Thoracic aorta (tissue), 2 donors: Measurements from ENCODE around the gene UBA1. TPM values are rescaled to one million over a fixed set of nuclear protein-coding genes. Genes with fewer than 3 reads are reported as not detected.

Experiments used
- ATAC-seq: fragments of 150-250 bp; one replicate; pipeline ENCODE4 v1.8.0; 2017; ENCODE audit warnings: low read depth; ENCODE audit not compliant: insufficient number of reproducible peaks, low FRiP score
- DNase-seq: peaks from one replicate; pipeline ENCODE4 v3.0.0-alpha.2; 2020; ENCODE audit warnings: low spot score
- H3K27ac ChIP-seq, 2 donors: fragments of 200-600 bp; sonication (generic); 1 replicate in 1 of 2; 2 replicates in 1 of 2; pipeline ENCODE4 v1.5.1; 2016; ENCODE audit warnings: mild to moderate bottlenecking in 2 of 2, moderate library complexity in 2 of 2
- H3K27me3 ChIP-seq: fragments of 200-600 bp; sonication (generic); replicated peaks from 2 replicates; pipeline ENCODE4 v1.6.0; 2016; ENCODE audit warnings: mild to moderate bottlenecking; ENCODE audit not compliant: insufficient read depth
- H3K36me3 ChIP-seq: fragments of 200-600 bp; sonication (generic); one replicate; pipeline ENCODE4 v1.5.1; 2016
- H3K4me1 ChIP-seq, 2 donors: fragments of 200-600 bp; sonication (generic); 1 replicate in 1 of 2; 2 replicates in 1 of 2; pipeline versions ENCODE4 v1.5.1 to v1.6.0; 2016; ENCODE audit warnings: low read depth in 2 of 2, mild to moderate bottlenecking in 1 of 2; ENCODE audit not compliant: control insufficient read depth in 1 of 2
- H3K4me3 ChIP-seq: fragments of 200-600 bp; sonication (generic); 2 replicates; pipeline ENCODE4 v1.5.1; 2016; ENCODE audit warnings: mild to moderate bottlenecking
- H3K9me3 ChIP-seq: fragments of 200-600 bp; sonication (generic); 2 replicates; pipeline ENCODE4 v1.5.1; 2016
- total RNA-seq, 2 donors: library from RNA; depleted of rRNA; stranded (reverse); fragments of >200 nt; gene quantifications; one replicate each; pipeline versions ENCODE4 v1.1.0 to v1.2.3, GENCODE V29; 2016
- TF ChIP-seq, protein P1 (sequence below): fragments of 200-600 bp; sonication (generic); IDR thresholded peaks from one replicate; pipeline ENCODE4 v1.5.1; 2019; ENCODE audit warnings: antibody characterized with exemption

Gene UBA1
- total RNA-seq, 2 donors from 2014 or later = 132 to 133 TPM

GRCh38 chrX:47146121-47146935 lies 47.3 kb upstream of the UBA1 start:
- H3K4me3 ChIP-seq = peak overlapping the region; percentile 83
- ATAC-seq (no peak), DNase-seq (no peak)
- peak overlapping the region in 1 of 2 donors; percentile 96 for H3K27ac ChIP-seq
- no peaks in the 10 kb centered on the region for H3K9me3 ChIP-seq
- peaks cover 9 to 22% of the 10 kb centered on the region in 2 donors for H3K4me1 ChIP-seq
- no peaks in the 10 kb centered on the region for H3K36me3 ChIP-seq
- TF ChIP-seq, protein P1, sequence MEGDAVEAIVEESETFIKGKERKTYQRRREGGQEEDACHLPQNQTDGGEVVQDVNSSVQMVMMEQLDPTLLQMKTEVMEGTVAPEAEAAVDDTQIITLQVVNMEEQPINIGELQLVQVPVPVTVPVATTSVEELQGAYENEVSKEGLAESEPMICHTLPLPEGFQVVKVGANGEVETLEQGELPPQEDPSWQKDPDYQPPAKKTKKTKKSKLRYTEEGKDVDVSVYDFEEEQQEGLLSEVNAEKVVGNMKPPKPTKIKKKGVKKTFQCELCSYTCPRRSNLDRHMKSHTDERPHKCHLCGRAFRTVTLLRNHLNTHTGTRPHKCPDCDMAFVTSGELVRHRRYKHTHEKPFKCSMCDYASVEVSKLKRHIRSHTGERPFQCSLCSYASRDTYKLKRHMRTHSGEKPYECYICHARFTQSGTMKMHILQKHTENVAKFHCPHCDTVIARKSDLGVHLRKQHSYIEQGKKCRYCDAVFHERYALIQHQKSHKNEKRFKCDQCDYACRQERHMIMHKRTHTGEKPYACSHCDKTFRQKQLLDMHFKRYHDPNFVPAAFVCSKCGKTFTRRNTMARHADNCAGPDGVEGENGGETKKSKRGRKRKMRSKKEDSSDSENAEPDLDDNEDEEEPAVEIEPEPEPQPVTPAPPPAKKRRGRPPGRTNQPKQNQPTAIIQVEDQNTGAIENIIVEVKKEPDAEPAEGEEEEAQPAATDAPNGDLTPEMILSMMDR = no peak
- H3K27me3 ChIP-seq = no peaks in the 10 kb centered on the region

DNA sequence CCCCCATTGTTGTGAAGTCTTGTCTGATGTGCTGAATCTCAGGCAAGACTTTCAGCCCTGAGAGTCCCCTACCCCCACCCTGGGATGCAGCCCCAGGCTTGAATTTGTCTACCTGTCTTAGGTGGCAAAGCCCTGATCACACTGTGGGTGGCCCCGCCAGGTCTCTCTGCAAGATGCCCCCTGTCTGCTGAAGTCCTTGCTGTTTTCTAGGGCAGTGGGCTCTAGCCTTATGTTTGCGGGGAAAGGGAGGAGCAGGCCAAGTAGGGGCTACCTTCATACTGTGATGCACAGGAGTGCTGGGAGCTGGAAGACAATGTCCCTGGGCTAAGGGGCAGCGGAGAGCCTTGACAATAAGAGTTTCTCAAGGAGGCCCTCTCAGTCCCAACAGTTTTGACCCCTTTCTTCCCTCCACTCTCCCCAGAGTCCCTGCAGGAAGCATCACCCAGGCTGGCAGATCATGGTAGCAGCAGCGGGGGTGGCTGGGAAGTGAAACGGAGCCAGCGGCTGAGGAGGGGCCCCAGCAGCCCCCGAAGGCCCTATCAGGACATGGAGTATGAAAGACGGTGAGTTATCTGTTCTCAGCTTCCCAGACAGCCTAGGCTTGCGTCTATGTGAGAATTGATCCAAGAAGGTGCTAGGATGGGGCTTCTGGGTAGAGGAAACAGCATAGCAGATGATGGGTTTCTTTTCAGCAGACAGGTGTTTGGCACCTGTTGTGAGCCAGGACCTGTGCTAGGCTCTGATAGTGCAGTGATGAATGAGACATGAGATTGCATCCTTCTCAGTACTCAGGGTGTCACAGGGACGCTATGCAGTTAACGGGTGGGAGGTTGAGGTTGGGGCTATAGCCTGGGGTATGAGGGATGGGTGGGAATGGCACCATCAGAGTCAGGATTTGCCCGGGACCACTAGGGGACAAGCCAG lies 46.4 kb upstream of the UBA1 start:
- Histone ChIP-seq H3K27me3 (no peaks in the 10 kb centered on the region), H3K4me1 (peaks cover 9 to 22% of the 10 kb centered on the region in 2 donors), H3K9me3 (no peaks in the 10 kb centered on the region), H3K36me3 (no peaks in the 10 kb centered on the region), H3K27ac (peak overlapping the region in 1 of 2 donors; percentile 96), H3K4me3 (peak overlapping the region; percentile 83)
- ATAC-seq (no peak), DNase-seq (no peak)
- TF ChIP-seq, protein P1 = no peak

DNA sequence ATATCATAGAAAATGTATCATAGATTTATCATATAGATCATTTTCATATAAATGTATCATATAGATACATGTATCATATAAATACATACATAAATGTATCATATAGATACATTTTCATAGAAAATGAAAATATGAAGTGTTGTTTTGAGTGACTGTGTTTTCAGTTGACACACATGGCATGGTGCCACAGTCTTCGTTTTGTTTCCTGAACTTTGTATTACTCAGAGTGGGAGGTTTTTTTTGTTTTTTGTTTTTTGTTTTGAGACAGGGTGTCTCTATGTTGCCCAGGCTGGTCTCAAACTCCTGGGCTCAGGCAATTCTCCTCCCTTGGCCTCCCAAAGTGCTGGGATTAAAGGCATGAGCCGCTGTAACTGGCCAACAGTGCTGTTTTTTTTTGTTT lies 44.7 kb upstream of the UBA1 start:
- Histone ChIP-seq H3K36me3 (no peaks in the 10 kb centered on the region), H3K27me3 (no peaks in the 10 kb centered on the region), H3K4me3 (no peak overlapping the region), H3K9me3 (no peaks in the 10 kb centered on the region), H3K27ac (no peak overlapping the region), H3K4me1 (peaks cover 5 to 15% of the 10 kb centered on the region in 2 donors)
- DNase-seq = no peak
- ATAC-seq = no peak
- TF ChIP-seq, protein P1 = no peak

- Histone ChIP-seq H3K4me1 (peaks cover 4 to 15% of the 10 kb centered on the region in 2 donors), H3K36me3 (no peaks in the 10 kb centered on the region), H3K9me3 (no peaks in the 10 kb centered on the region), H3K27ac (no peak overlapping the region), H3K4me3 (no peak overlapping the region), H3K27me3 (no peaks in the 10 kb centered on the region)
- DNase-seq (no peak), ATAC-seq (no peak)
- TF ChIP-seq, protein P1 = no peak
These were observed 42.2 kb upstream of the UBA1 start for GRCh38 chrX:47151435-47151834.
